ENCODE data around the gene APBA3. TPM values are rescaled to one million over a fixed set of nuclear protein-coding genes. Genes with fewer than 3 reads are reported as not detected.

APBA3 gene
- total and polyA plus RNA-seq, 9 of the 15 experiments (the other 6 are each of a cell fraction or from before 2014, with no cell fraction given): 0.10 to 29.5 (median 11.5) TPM

DNA sequence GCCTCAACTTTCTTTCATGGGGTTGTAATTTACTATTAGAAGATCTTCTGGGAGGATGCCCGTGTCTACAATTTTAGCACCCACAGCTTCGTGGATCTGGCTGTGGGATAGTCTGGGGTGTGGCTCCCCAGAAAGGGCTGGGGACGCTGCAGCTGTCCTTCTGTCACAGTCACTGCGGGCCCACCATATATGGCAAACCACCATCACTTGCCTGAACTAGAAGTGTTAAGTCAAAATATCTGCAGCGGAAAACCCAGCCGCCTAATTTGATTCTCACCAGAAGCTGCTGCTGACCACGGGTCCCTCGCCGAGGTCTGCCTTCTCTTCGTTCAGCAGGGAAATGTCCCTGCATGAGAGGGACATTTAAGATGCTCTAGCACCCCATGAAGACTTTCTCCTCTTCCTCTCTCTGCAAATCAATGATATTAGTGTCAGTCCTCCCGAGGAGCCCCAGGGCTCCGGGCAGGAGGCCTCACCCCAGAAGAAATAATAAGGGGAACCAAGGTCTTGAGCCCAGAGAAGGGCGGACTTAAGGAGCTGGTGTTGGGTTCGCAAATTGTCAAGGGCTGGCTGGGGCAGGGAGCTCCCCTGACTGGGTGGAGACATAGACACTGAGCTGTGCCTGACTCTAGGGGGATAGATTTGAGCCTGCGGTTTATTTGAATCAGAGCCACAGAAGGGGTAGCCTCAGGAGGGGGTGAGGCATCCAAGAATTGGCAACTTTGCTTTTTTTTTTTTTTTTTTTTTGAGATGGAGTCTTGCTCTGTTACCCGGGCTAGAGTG, 27.7 kb upstream of the APBA3 start:
- peaks cover 0 to 27% of the 10 kb centered on the region in 2 experiments; a peak in 2 of 5 replicates for H3K4me1 ChIP-seq (replicated peaks in 1 of 2; ENCODE audit: control insufficient read depth in 2 of 2, insufficient read depth in 2 of 2, low read length in 2 of 2)
- DNase-seq (ENCODE audit: extremely low read depth in 1 of 4, low spot score in 3 of 4) (no peak), FAIRE-seq (no peak), ATAC-seq (no peak)
- H3K9me3 ChIP-seq (replicated peaks; ENCODE audit: control insufficient read depth, insufficient read depth, low read depth, low read length): 0 out of 2 replicates have a peak, but pooled peaks cover 2% of the 10 kb centered on the region
- H3K9me1 ChIP-seq (ENCODE audit: control insufficient read depth, insufficient read depth, low read length): no peaks in the 10 kb centered on the region
- in situ Hi-C loops (cut with MboI): no loop called here
- no peak overlapping the region for H3K4me3 ChIP-seq
- 9% methylated on average over 15 of the region's 16 CpGs for WGBS (ENCODE audit: insufficient coverage, low coverage, missing lambda C conversion rate)
- no peaks in the 10 kb centered on the region for H4K20me1 ChIP-seq (replicated peaks; ENCODE audit: control insufficient read depth, insufficient read depth, low read length)
- intact Hi-C loops (cut with micrococcal nuclease): loop anchor here (10.0 kb wide), 1 partner anchor 56 kb away; no protein-coding TSS in a partner anchor
- no peak overlapping the region for H3K27ac ChIP-seq (ENCODE audit: extremely low read depth, low read depth, low read length)
- peaks cover 0 to 9% of the 10 kb centered on the region in 2 experiments; a peak in 1 of 5 replicates for H3K27me3 ChIP-seq (ENCODE audit: control insufficient read depth in 2 of 2, insufficient read depth in 2 of 2, low read length in 2 of 2)
- H3K9ac ChIP-seq (ENCODE audit: insufficient read depth in 1 of 2, low read depth in 2 of 2, low read length in 2 of 2): no peak overlapping the region; a peak in 1 of 4 replicates
- 0 out of 2 replicates have a peak overlapping the region, but pooled peaks have one; percentile 4 for H2AFZ ChIP-seq (ENCODE audit: low read depth, low read length)
- H3K36me3 ChIP-seq (ENCODE audit: control insufficient read depth, insufficient read depth, low read length): peaks cover 7% of the 10 kb centered on the region; the same call in 1 of the 3 replicates
- BruUV-seq (replicated peaks): no TSS peak
- no peak overlapping the region for H3K4me2 ChIP-seq (ENCODE audit: insufficient read depth, low read length)
- ChIA-PET CTCF (ENCODE audit: low intra/inter-chr PET ratio) (no interaction called here), POLR2A (interaction anchor here (0.5 to 0.9 kb wide), 4 partner anchors 10 to 75 kb away, joined by 3 to 4 read pairs (median 3); no protein-coding TSS in a partner anchor)
- peaks cover 17% of the 10 kb centered on the region for H3K79me2 ChIP-seq (ENCODE audit: control insufficient read depth, insufficient read depth, low read length)
- TF ChIP-seq ZNF23 (CRISPR knock-in tag; IDR thresholded peaks at IDR 0.05) (no peak), SOX6 (IDR thresholded peaks at IDR 0.05) (no peak), ZNF212 (CRISPR knock-in tag; IDR thresholded peaks at IDR 0.05) (no peak), THRAP3 (IDR thresholded peaks at IDR 0.05; ENCODE audit: borderline replicate concordance) (no peak), ZNF232 (CRISPR knock-in tag; IDR thresholded peaks at IDR 0.05) (no peak), TCF7 (IDR thresholded peaks at IDR 0.05; ENCODE audit: borderline replicate concordance) (no peak), KHSRP (IDR thresholded peaks at IDR 0.05) (no peak), TAF1 (IDR thresholded peaks at IDR 0.05; ENCODE audit: control insufficient read depth, extremely low read depth, insufficient read depth, low read length, severe bottlenecking) (no peak), POLR2H (tag; IDR thresholded peaks at IDR 0.05; ENCODE audit: low read depth) (no peak), NEUROD1 (IDR thresholded peaks at IDR 0.05; ENCODE audit: borderline replicate concordance, low read depth, low read length, partially characterized antibody) (no peak), MAZ (CRISPR knock-in tag; conservative IDR thresholded peaks at IDR 0.05 in 1 of 2, IDR thresholded peaks at IDR 0.05 in 1 of 2) (no peak), RBM34 (IDR thresholded peaks at IDR 0.05; ENCODE audit: borderline replicate concordance, insufficient read depth, low read length) (no peak), NFRKB (IDR thresholded peaks at IDR 0.05; ENCODE audit: low read depth) (no peak), YY1 (IDR thresholded peaks at IDR 0.05; ENCODE audit: borderline replicate concordance in 1 of 3, control insufficient read depth in 1 of 3, extremely low read depth in 1 of 3, insufficient read depth in 3 of 3, insufficient read length in 1 of 3, insufficient replicate concordance in 2 of 3, low read depth in 1 of 3, low read length in 2 of 3) (no peak)
- TF ChIP-seq, protein P1, sequence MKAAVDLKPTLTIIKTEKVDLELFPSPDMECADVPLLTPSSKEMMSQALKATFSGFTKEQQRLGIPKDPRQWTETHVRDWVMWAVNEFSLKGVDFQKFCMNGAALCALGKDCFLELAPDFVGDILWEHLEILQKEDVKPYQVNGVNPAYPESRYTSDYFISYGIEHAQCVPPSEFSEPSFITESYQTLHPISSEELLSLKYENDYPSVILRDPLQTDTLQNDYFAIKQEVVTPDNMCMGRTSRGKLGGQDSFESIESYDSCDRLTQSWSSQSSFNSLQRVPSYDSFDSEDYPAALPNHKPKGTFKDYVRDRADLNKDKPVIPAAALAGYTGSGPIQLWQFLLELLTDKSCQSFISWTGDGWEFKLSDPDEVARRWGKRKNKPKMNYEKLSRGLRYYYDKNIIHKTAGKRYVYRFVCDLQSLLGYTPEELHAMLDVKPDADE (conservative IDR thresholded peaks at IDR 0.05; ENCODE audit: control insufficient read depth, low read depth, low read length): no peak
